Liver (tissue), 9 donors: Measurements from ENCODE around the gene SIRT6. TPM values are rescaled to one million over a fixed set of nuclear protein-coding genes. Genes with fewer than 3 reads are reported as not detected.

ENCODE experiments used
- DNase-seq: peaks from one replicate; pipeline ENCODE4 v3.0.0-alpha.2; 2017; ENCODE audit warnings: low spot score
- H3K27ac ChIP-seq, 2 donors: one replicate each; pipeline ENCODE4 v1.7.0; 2013; ENCODE audit warnings: inconsistent platforms in 2 of 2, low read length in 2 of 2, control low read depth in 1 of 2, low read depth in 1 of 2, mild to moderate bottlenecking in 1 of 2
- H3K27me3 ChIP-seq, 4 donors: one replicate each; pipeline versions ENCODE4 v1.6.1 to v1.7.0; 2013; ENCODE audit warnings: low read length in 3 of 4, inconsistent platforms in 1 of 4, mild to moderate bottlenecking in 1 of 4, moderate library complexity in 1 of 4; ENCODE audit not compliant: control insufficient read depth in 4 of 4, insufficient read depth in 4 of 4
- H3K36me3 ChIP-seq, 4 donors: one replicate each; pipeline versions ENCODE4 v1.6.1 to v1.7.0; 2013; ENCODE audit warnings: low read length in 3 of 4, mild to moderate bottlenecking in 3 of 4, low read depth in 1 of 4, moderate library complexity in 1 of 4; ENCODE audit not compliant: control insufficient read depth in 4 of 4, insufficient read depth in 3 of 4
- H3K4me1 ChIP-seq, 4 donors: one replicate each; pipeline versions ENCODE4 v1.6.1 to v1.7.0; 2013; ENCODE audit warnings: low read length in 3 of 4, mild to moderate bottlenecking in 3 of 4, moderate library complexity in 1 of 4; ENCODE audit not compliant: control insufficient read depth in 4 of 4, insufficient read depth in 4 of 4
- H3K4me3 ChIP-seq, 3 donors: one replicate each; pipeline versions ENCODE4 v1.6.1 to v1.7.0; 2013; ENCODE audit warnings: low read length in 3 of 3, control low read depth in 1 of 3, low read depth in 1 of 3, mild to moderate bottlenecking in 1 of 3
- H3K9ac ChIP-seq, 2 donors: one replicate each; pipeline ENCODE4 v1.7.0; 2013; ENCODE audit warnings: low read length in 2 of 2, mild to moderate bottlenecking in 2 of 2, moderate library complexity in 2 of 2, control low read depth in 1 of 2, low read depth in 1 of 2
- H3K9me3 ChIP-seq, 4 donors: one replicate each; pipeline versions ENCODE4 v1.6.1 to v1.7.0; 2013; ENCODE audit warnings: low read length in 3 of 4; ENCODE audit not compliant: control insufficient read depth in 4 of 4
- EGR1 ChIP-seq, 2 donors: IDR thresholded peaks; 2 replicates each; pipeline ENCODE4 v1.6.1; 2016 to 2018; ENCODE audit warnings: antibody characterized with exemption in 2 of 2, low read depth in 2 of 2
- FOXA1 ChIP-seq: IDR thresholded peaks from 2 replicates; pipeline ENCODE4 v1.6.1; 2016; ENCODE audit warnings: antibody characterized with exemption
- GABPA ChIP-seq, 2 donors: IDR thresholded peaks in 1 of 2; conservative IDR thresholded peaks in 1 of 2; 2 replicates each; pipeline ENCODE4 v1.6.1; 2016; ENCODE audit warnings: antibody characterized with exemption in 2 of 2, mild to moderate bottlenecking in 1 of 2, moderate library complexity in 1 of 2
- HNF4A ChIP-seq, 2 donors: conservative IDR thresholded peaks; 2 replicates each; pipeline ENCODE4 v1.6.1; 2016; ENCODE audit warnings: antibody characterized with exemption in 2 of 2, mild to moderate bottlenecking in 2 of 2
- HNF4G ChIP-seq: IDR thresholded peaks from 2 replicates; pipeline ENCODE4 v1.6.1; 2016; ENCODE audit warnings: antibody characterized with exemption
- JUND ChIP-seq, 2 donors: IDR thresholded peaks; 2 replicates each; pipeline ENCODE4 v1.6.1; 2016; ENCODE audit warnings: antibody characterized with exemption in 2 of 2
- RAD21 ChIP-seq, 2 donors: IDR thresholded peaks; 2 replicates each; pipeline ENCODE4 v1.6.1; 2016; ENCODE audit warnings: antibody characterized with exemption in 2 of 2, mild to moderate bottlenecking in 2 of 2
- RXRA ChIP-seq, 2 donors: IDR thresholded peaks; 2 replicates each; pipeline ENCODE4 v1.6.1; 2017 to 2018; ENCODE audit warnings: antibody characterized with exemption in 2 of 2, mild to moderate bottlenecking in 1 of 2
- SP1 ChIP-seq: IDR thresholded peaks from 2 replicates; pipeline ENCODE4 v1.6.1; 2018; ENCODE audit warnings: antibody characterized with exemption, mild to moderate bottlenecking
- TAF1 ChIP-seq: conservative IDR thresholded peaks from 2 replicates; pipeline ENCODE4 v1.6.1; 2016; ENCODE audit warnings: antibody characterized with exemption, mild to moderate bottlenecking
- YY1 ChIP-seq: IDR thresholded peaks from 2 replicates; pipeline ENCODE4 v1.6.1; 2016; ENCODE audit warnings: antibody characterized with exemption, mild to moderate bottlenecking
- WGBS: extraction: QIAGEN DNeasy Blood & Tissue Kit; methylation state at CpG from one replicate; pipeline ENCODE4 v1.1.7; 2013; 5-methylcytosine and 5-hydroxymethylcytosine counted together
- polyA plus RNA-seq, 2 donors: library from polyadenylated mRNA; stranded (reverse) in 1 of 2; unstranded in 1 of 2; fragments of 200-250 nt in 1 of 2; fragments of >200 nt in 1 of 2; fragmentation: Nextera tagmentation in 1 of 2; extraction: Ambion mirVana in 1 of 2; gene quantifications; one replicate each; pipeline versions ENCODE4 v1.2.1 to v1.2.3, GENCODE V29; 2013 to 2015
- total RNA-seq, 2 donors: library from RNA; depleted of rRNA; stranded (reverse); fragments of >200 nt; gene quantifications; one replicate each; pipeline ENCODE4 v1.2.3, GENCODE V29; 2014
- TF ChIP-seq, protein P1 (sequence below): fragments of 150-350 bp; IDR thresholded peaks from 2 replicates; pipeline ENCODE4 v1.5.1; 2017; ENCODE audit warnings: improper control_type of control experiment, low read depth, low read length; ENCODE audit not compliant: missing input control
- TF ChIP-seq, protein P2 (sequence below): IDR thresholded peaks from 2 replicates; pipeline ENCODE4 v1.6.1; 2016; ENCODE audit warnings: antibody characterized with exemption, mild to moderate bottlenecking
- TF ChIP-seq, protein P3 (sequence below): IDR thresholded peaks from 2 replicates; pipeline ENCODE4 v1.6.1; 2016; ENCODE audit warnings: antibody characterized with exemption
- TF ChIP-seq, protein P4 (sequence below): IDR thresholded peaks from 2 replicates; pipeline ENCODE4 v1.6.1; 2016; ENCODE audit warnings: antibody characterized with exemption
- donor health status: healthy.
- donor health status: healthy.
- donor health status: healthy.
- donor health status: healthy.
- donor health status: healthy.

SIRT6 gene
- total and polyA plus RNA-seq, 4 donors: 7.7 to 12.7 (median 9.8) TPM

DNA sequence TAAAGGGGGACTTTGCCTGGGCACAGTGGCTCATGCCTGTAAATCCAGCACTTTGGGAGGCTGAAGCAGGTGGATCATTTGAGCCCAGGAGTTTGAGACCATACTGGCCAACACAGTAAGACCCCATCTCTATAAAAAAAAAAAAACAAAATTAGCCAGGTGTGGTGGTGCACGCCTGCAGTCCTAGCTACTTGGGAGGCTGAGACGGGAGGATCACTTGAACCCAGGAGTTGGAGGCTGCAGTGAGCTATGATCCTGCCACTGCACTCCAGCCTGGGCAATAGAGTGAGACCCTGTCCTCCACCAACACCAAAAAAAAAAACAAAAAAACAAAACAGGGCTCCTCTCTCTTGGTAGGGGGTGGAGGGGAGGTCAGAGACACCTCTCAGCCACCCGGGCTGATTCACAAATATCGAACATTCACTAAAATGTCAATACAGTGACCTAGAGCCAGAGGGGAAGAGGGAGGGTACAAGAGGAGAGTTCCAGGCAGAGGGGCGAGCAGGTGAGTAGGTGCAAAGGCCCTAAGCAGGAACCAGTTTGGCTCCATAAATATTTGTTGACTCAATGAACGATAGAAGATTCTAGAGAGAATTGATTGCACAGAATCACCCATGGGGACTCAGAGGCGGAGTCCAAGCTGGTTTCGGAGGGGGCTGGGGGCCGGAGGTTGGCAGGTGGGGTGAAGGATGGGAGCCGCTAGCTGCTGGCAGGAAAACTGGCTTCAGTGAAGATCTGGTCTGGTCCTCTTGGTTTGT, 29.9 kb downstream of the SIRT6 start (continued):
- TF ChIP-seq, protein P1, sequence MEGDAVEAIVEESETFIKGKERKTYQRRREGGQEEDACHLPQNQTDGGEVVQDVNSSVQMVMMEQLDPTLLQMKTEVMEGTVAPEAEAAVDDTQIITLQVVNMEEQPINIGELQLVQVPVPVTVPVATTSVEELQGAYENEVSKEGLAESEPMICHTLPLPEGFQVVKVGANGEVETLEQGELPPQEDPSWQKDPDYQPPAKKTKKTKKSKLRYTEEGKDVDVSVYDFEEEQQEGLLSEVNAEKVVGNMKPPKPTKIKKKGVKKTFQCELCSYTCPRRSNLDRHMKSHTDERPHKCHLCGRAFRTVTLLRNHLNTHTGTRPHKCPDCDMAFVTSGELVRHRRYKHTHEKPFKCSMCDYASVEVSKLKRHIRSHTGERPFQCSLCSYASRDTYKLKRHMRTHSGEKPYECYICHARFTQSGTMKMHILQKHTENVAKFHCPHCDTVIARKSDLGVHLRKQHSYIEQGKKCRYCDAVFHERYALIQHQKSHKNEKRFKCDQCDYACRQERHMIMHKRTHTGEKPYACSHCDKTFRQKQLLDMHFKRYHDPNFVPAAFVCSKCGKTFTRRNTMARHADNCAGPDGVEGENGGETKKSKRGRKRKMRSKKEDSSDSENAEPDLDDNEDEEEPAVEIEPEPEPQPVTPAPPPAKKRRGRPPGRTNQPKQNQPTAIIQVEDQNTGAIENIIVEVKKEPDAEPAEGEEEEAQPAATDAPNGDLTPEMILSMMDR: no peak

DNA sequence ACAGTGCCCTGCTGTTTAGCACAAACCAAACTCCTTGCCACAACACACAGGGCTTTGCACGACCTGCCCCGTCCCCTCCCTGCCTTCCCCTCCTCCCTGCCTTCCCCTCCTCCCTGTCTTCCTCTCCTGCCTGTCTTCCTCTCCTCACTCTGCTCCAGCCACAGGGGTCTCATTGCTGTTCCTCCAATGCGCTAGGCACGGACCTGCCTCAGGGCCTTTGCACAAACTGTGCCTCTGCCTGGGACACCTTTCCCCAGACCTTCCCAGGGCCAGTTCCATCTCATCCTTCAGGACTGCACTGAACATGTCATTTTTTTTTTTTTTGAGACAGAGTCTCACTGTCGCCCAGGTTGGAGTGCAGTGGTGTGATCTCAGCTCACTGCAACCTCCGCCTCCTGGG, 30.7 kb downstream of the SIRT6 start:
- Histone ChIP-seq H3K9ac (no peak overlapping the region), H3K27me3 (no peaks in the 10 kb centered on the region), H3K9me3 (no peaks in the 10 kb centered on the region), H3K4me1 (peaks cover 2 to 36% (median 27%) of the 10 kb centered on the region in 4 donors), H3K4me3 (no peak overlapping the region), H3K27ac (peak overlapping the region; percentile 41 to 54), H3K36me3 (peaks cover 0 to 1% (median under 1%) of the 10 kb centered on the region in 4 donors)
- 67% methylated on average over 6 of the region's 6 CpGs for WGBS
- TF ChIP-seq HNF4A (conservative IDR thresholded peaks at IDR 0.05) (peak in 1 of 2 donors; percentile 27), RXRA (IDR thresholded peaks at IDR 0.05) (peak in 1 of 2 donors; percentile 38)
- TF ChIP-seq, protein P2, sequence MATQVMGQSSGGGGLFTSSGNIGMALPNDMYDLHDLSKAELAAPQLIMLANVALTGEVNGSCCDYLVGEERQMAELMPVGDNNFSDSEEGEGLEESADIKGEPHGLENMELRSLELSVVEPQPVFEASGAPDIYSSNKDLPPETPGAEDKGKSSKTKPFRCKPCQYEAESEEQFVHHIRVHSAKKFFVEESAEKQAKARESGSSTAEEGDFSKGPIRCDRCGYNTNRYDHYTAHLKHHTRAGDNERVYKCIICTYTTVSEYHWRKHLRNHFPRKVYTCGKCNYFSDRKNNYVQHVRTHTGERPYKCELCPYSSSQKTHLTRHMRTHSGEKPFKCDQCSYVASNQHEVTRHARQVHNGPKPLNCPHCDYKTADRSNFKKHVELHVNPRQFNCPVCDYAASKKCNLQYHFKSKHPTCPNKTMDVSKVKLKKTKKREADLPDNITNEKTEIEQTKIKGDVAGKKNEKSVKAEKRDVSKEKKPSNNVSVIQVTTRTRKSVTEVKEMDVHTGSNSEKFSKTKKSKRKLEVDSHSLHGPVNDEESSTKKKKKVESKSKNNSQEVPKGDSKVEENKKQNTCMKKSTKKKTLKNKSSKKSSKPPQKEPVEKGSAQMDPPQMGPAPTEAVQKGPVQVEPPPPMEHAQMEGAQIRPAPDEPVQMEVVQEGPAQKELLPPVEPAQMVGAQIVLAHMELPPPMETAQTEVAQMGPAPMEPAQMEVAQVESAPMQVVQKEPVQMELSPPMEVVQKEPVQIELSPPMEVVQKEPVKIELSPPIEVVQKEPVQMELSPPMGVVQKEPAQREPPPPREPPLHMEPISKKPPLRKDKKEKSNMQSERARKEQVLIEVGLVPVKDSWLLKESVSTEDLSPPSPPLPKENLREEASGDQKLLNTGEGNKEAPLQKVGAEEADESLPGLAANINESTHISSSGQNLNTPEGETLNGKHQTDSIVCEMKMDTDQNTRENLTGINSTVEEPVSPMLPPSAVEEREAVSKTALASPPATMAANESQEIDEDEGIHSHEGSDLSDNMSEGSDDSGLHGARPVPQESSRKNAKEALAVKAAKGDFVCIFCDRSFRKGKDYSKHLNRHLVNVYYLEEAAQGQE: no peak
- no peak for DNase-seq

DNA sequence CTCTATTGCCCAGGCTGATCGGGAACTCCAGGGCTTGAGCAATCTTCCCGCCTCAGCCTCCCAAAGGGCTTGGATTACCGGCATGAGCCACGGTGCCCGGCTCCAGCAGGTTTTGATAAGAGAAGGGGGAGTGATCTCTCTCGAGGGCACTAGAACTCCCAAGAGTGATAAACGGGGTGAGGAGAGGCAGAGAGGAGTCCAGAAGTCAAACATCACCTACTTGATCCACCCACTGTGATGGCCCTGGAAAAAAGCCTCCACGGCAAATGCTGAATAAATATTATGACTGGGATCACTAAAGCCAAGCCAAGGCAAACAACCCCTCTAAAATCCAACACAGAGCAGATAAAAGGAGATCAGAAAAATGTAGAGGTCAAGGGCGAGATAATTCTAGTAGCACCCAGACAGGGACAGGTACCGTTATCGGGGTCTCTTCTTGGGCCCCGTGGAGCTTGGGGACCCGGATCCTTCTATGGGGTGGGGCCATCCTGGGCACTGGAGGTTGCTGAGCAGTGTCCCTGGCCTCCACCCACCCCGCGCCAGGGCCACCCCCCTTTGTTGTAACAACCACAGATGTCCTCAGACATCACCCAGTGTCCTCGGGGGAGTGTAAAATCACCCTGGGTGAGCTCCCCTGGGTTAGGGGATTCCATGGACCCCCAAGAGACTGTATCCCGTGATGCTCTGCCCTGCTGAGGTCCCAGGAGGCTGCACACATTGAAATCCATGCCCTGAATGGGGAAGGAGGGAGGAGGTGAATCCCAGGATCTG, 32.7 kb downstream of the SIRT6 start:
- 27% methylated on average over 17 of the region's 17 CpGs for WGBS
- Histone ChIP-seq H3K9ac (no peak overlapping the region), H3K4me3 (no peak overlapping the region), H3K27me3 (no peaks in the 10 kb centered on the region), H3K36me3 (no peaks in the 10 kb centered on the region), H3K9me3 (no peaks in the 10 kb centered on the region), H3K4me1 (peaks cover 4 to 36% (median 22%) of the 10 kb centered on the region in 4 donors), H3K27ac (peak overlapping the region; percentile 53 to 90)
- no peak for DNase-seq
- TF ChIP-seq YY1: peak; percentile 86
- TF ChIP-seq, protein P3, sequence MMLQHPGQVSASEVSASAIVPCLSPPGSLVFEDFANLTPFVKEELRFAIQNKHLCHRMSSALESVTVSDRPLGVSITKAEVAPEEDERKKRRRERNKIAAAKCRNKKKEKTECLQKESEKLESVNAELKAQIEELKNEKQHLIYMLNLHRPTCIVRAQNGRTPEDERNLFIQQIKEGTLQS: no peak
- peak; percentile 47 for TF ChIP-seq FOXA1
- TF ChIP-seq RXRA (IDR thresholded peaks at IDR 0.05): peak; percentile 95 to 97
- peak; percentile 70 for TF ChIP-seq HNF4G
- peak; percentile 87 for TF ChIP-seq SP1
- TF ChIP-seq RAD21 (IDR thresholded peaks at IDR 0.05): peak; percentile 25 to 36
- peak in 1 of 2 donors; percentile 22 for TF ChIP-seq GABPA (IDR thresholded peaks at IDR 0.05 in 1 of 2, conservative IDR thresholded peaks at IDR 0.05 in 1 of 2)
- TF ChIP-seq TAF1: no peak
- TF ChIP-seq, protein P2: peak; percentile 36
- peak in 1 of 2 donors; percentile 64 for TF ChIP-seq EGR1 (IDR thresholded peaks at IDR 0.05; ENCODE audit: low read depth in 2 of 2)
- TF ChIP-seq, protein P4, sequence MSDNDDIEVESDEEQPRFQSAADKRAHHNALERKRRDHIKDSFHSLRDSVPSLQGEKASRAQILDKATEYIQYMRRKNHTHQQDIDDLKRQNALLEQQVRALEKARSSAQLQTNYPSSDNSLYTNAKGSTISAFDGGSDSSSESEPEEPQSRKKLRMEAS: peak; percentile 89
- peak; percentile 92 to 93 for TF ChIP-seq HNF4A (conservative IDR thresholded peaks at IDR 0.05)
- TF ChIP-seq, protein P1: no peak
- peak; percentile 75 to 91 for TF ChIP-seq JUND (IDR thresholded peaks at IDR 0.05)
